ENCODE measurements around the gene TFAP2A. TPM values are rescaled to one million over a fixed set of nuclear protein-coding genes. Genes with fewer than 3 reads are reported as not detected.

The TFAP2A gene
- total and polyA plus RNA-seq, 10 of the 15 experiments (the other 5 are each of a cell fraction or from before 2014, with no cell fraction given): 0.05 to 0.46 (median 0.17) TPM; not detected in 4

- no TSS peak for BruUV-seq (replicated peaks)
- no peak overlapping the region for H3K27ac ChIP-seq (ENCODE audit: control insufficient read depth, insufficient read depth)
- ChIA-PET POLR2A (no interaction called here), RAD21 (ENCODE audit: unreplicated experiment) (interaction anchor here (0.6 kb wide), 1 partner anchor 68 kb away, joined by 3 read pairs; no protein-coding TSS in a partner anchor), SMC1A (ENCODE audit: uncharacterized antibody, unreplicated experiment) (interaction anchor here (1.8 kb wide), 2 partner anchors 11 to 12 kb away, joined by 3 to 4 read pairs; no protein-coding TSS in a partner anchor), CTCF (no interaction called here)
- H2AFZ ChIP-seq (ENCODE audit: control insufficient read depth, low read depth, low read length): no peak overlapping the region
- no peak overlapping the region for H3K4me2 ChIP-seq (ENCODE audit: control insufficient read depth, insufficient read depth)
- H3K9ac ChIP-seq (ENCODE audit: control insufficient read depth, insufficient read depth, low read length): no peak overlapping the region
- DNase-seq (ENCODE audit: low read depth, low spot score): no peak
- H3K9me3 ChIP-seq (replicated peaks; ENCODE audit: control insufficient read depth, insufficient read depth, low read length): no peaks in the 10 kb centered on the region; the same call in 1 of the 3 replicates
- H4K20me1 ChIP-seq (ENCODE audit: control insufficient read depth, insufficient read depth): no peaks in the 10 kb centered on the region
- ATAC-seq: no peak
- WGBS (ENCODE audit: insufficient coverage, insufficient replicate concordance, low lambda C conversion rate, missing lambda C conversion rate): 63% methylated on average over 62 of the region's 64 CpGs
- no peaks in the 10 kb centered on the region for H3K36me3 ChIP-seq (ENCODE audit: control insufficient read depth in 2 of 2, insufficient read depth in 2 of 2, low read length in 1 of 2)
- no peak overlapping the region for H3K4me3 ChIP-seq
- FAIRE-seq: no peak
- intact Hi-C loops (cut with micrococcal nuclease; ENCODE audit: unreplicated experiment) (no loop called here), in situ Hi-C loops (cut with MboI) (no loop called here)
- no peak for TF ChIP-seq PML (IDR thresholded peaks at IDR 0.05; ENCODE audit: low read length)
- peak; percentile 78 for TF ChIP-seq SUZ12 (IDR thresholded peaks at IDR 0.05; ENCODE audit: unreplicated experiment)
- no peaks in the 10 kb centered on the region for H3K4me1 ChIP-seq (ENCODE audit: control insufficient read depth, insufficient read depth, low read length)
- H3K27me3 ChIP-seq (replicated peaks in 1 of 2; ENCODE audit: control insufficient read depth in 2 of 2, insufficient read depth in 2 of 2, low read length in 1 of 2): peaks cover 11 to 46% of the 10 kb centered on the region in 2 experiments
- H3K79me2 ChIP-seq (ENCODE audit: control insufficient read depth, insufficient read depth, low read length): no peaks in the 10 kb centered on the region
Observed at GRCh38 chr6:10384610-10385523, 30.0 kb downstream of the TFAP2A start.

- no TSS peak for BruUV-seq (replicated peaks)
- ChIA-PET CTCF (no interaction called here), RAD21 (ENCODE audit: unreplicated experiment) (no interaction called here), POLR2A (no interaction called here), SMC1A (ENCODE audit: uncharacterized antibody, unreplicated experiment) (interaction anchor here (1.8 kb wide), 2 partner anchors 12 to 13 kb away, joined by 3 to 4 read pairs; no protein-coding TSS in a partner anchor)
- WGBS (ENCODE audit: insufficient coverage, insufficient replicate concordance, low lambda C conversion rate, missing lambda C conversion rate): 7% methylated on average over 9 of the region's 9 CpGs
- H4K20me1 ChIP-seq (ENCODE audit: control insufficient read depth, insufficient read depth): no peaks in the 10 kb centered on the region
- TF ChIP-seq MEF2A (IDR thresholded peaks at IDR 0.05; ENCODE audit: insufficient read depth, low read depth, low read length): no peak
- no peak for TF ChIP-seq IKZF2 (IDR thresholded peaks at IDR 0.05)
- TF ChIP-seq ETV6 (conservative IDR thresholded peaks at IDR 0.05 in 1 of 2, IDR thresholded peaks at IDR 0.05 in 1 of 2; ENCODE audit: borderline replicate concordance in 1 of 2, low read depth in 1 of 2): no peak
- no peak for TF ChIP-seq MYC (IDR thresholded peaks at IDR 0.05; ENCODE audit: insufficient read depth, insufficient read length, insufficient replicate concordance, low read length, severe bottlenecking)
- no peak overlapping the region for H3K4me2 ChIP-seq (ENCODE audit: control insufficient read depth, insufficient read depth)
- no peaks in the 10 kb centered on the region for H3K36me3 ChIP-seq (ENCODE audit: control insufficient read depth in 2 of 2, insufficient read depth in 2 of 2, low read length in 1 of 2)
- no peak overlapping the region for H3K9ac ChIP-seq (ENCODE audit: control insufficient read depth, insufficient read depth, low read length)
- no peak for ATAC-seq
- no peak overlapping the region for H3K4me3 ChIP-seq
- no peaks in the 10 kb centered on the region; the same call in 1 of the 3 replicates for H3K9me3 ChIP-seq (replicated peaks; ENCODE audit: control insufficient read depth, insufficient read depth, low read length)
- in situ Hi-C loops (cut with MboI) (no loop called here), intact Hi-C loops (cut with micrococcal nuclease; ENCODE audit: unreplicated experiment) (no loop called here)
- no peaks in the 10 kb centered on the region for H3K4me1 ChIP-seq (ENCODE audit: control insufficient read depth, insufficient read depth, low read length)
- H3K79me2 ChIP-seq (ENCODE audit: control insufficient read depth, insufficient read depth, low read length): no peaks in the 10 kb centered on the region
- no peak overlapping the region for H2AFZ ChIP-seq (ENCODE audit: control insufficient read depth, low read depth, low read length)
- peaks cover 11 to 40% of the 10 kb centered on the region in 2 experiments for H3K27me3 ChIP-seq (replicated peaks in 1 of 2; ENCODE audit: control insufficient read depth in 2 of 2, insufficient read depth in 2 of 2, low read length in 1 of 2)
- no peak overlapping the region for H3K27ac ChIP-seq (ENCODE audit: control insufficient read depth, insufficient read depth)
- no peak for DNase-seq (ENCODE audit: low read depth, low spot score)
- no peak for FAIRE-seq
Observed at GRCh38 chr6:10384091-10384609, 30.7 kb downstream of the TFAP2A start.
